ENCODE data around the gene ZNF534.
"Not testable (repeated sequence)": the region's sequence is repeated elsewhere in the genome, so short reads cannot be mapped to it uniquely, and the experiment has no call there.

- not testable (repeated sequence) for TF ChIP-seq POLR2A (IDR thresholded peaks at IDR 0.05); EP300 (IDR thresholded peaks at IDR 0.05; ENCODE audit: low read depth); CTCF (IDR thresholded peaks at IDR 0.05)
Observed at GRCh38 chr19:52500474-52500873, 71.5 kb downstream of the ZNF534 start.

Data from transverse colon (tissue), 3 donors.